ENCODE measurements around the gene ZEB2. TPM values are rescaled to one million over a fixed set of nuclear protein-coding genes. Genes with fewer than 3 reads are reported as not detected.

ZEB2 gene
- total and polyA plus RNA-seq, 2 of the 8 experiments (the other 6 are each of a cell fraction or from before 2014, with no cell fraction given): 0.38 TPM; not detected in 1

GRCh38 chr2:144356402-144356801 lies 163.5 kb downstream of the ZEB2 start:
- FAIRE-seq: no peak
- no peak overlapping the region for H3K4ac ChIP-seq (replicated peaks; ENCODE audit: insufficient read length, low read depth, low read length)
- WGBS, 2 experiments (ENCODE audit: extremely low coverage in 1 of 2, insufficient coverage in 1 of 2, insufficient read length in 1 of 2, insufficient replicate concordance in 2 of 2, low coverage in 1 of 2, low lambda C conversion rate in 2 of 2, missing lambda C conversion rate in 1 of 2): 82% methylated on average over 3 of the region's 3 CpGs; no CpG with 5 or more reads in 1 of the 2 experiments
- H2AK5ac ChIP-seq (ENCODE audit: low read depth, low read length): no peak overlapping the region
- H3K9ac ChIP-seq (replicated peaks in 1 of 4; ENCODE audit: extremely low read depth in 1 of 4, low read depth in 3 of 4, low read length in 3 of 4): no peak overlapping the region
- H2BK5ac ChIP-seq (ENCODE audit: low read depth, low read length): no peak overlapping the region
- no peak overlapping the region for H2BK120ac ChIP-seq (replicated peaks; ENCODE audit: low read depth, low read length)
- no peak overlapping the region for H2BK15ac ChIP-seq (ENCODE audit: low read length)
- no peaks in the 10 kb centered on the region for H4K20me1 ChIP-seq (replicated peaks in 1 of 2; ENCODE audit: control insufficient read depth in 1 of 2, insufficient read depth in 2 of 2, low read length in 2 of 2)
- no peak overlapping the region for H3K4me2 ChIP-seq (ENCODE audit: insufficient read depth in 1 of 2, low read depth in 2 of 2, low read length in 2 of 2)
- H4K5ac ChIP-seq (ENCODE audit: insufficient read length, low read depth, low read length): no peak overlapping the region
- no peak overlapping the region for H3K18ac ChIP-seq (ENCODE audit: extremely low read depth, low read length)
- H3K14ac ChIP-seq (ENCODE audit: insufficient read length): no peak overlapping the region
- H4K8ac ChIP-seq (ENCODE audit: extremely low read depth, insufficient read depth, low read length): no peak overlapping the region
- no peaks in the 10 kb centered on the region for H3K79me2 ChIP-seq (ENCODE audit: control insufficient read depth in 1 of 2, insufficient read depth in 2 of 2, low read length in 2 of 2)
- H3K36me3 ChIP-seq (ENCODE audit: control insufficient read depth in 2 of 4, insufficient read depth in 4 of 4, low read length in 3 of 4): no peaks in the 10 kb centered on the region
- no peaks in the 10 kb centered on the region for H3K9me3 ChIP-seq (ENCODE audit: insufficient read depth in 2 of 2, low read depth in 1 of 2, low read length in 1 of 2)
- H2AFZ ChIP-seq (ENCODE audit: low read length): no peak overlapping the region
- TF ChIP-seq BACH1 (IDR thresholded peaks at IDR 0.05; ENCODE audit: low read length) (no peak), TCF12 (IDR thresholded peaks at IDR 0.05; ENCODE audit: low read depth, low read length) (no peak), FOSL1 (IDR thresholded peaks at IDR 0.05; ENCODE audit: insufficient read depth, low read depth, low read length) (no peak), TAF1 (IDR thresholded peaks at IDR 0.05; ENCODE audit: low read depth, low read length) (no peak), JUND (IDR thresholded peaks at IDR 0.05; ENCODE audit: low read length) (no peak)
- H3K23me2 ChIP-seq (ENCODE audit: low read depth, low read length): no peaks in the 10 kb centered on the region
- H3K4me3 ChIP-seq (ENCODE audit: extremely low read depth in 1 of 4, insufficient read depth in 2 of 4, low read depth in 3 of 4, low read length in 4 of 4): no peak overlapping the region
- no peak overlapping the region for H4K91ac ChIP-seq (replicated peaks; ENCODE audit: insufficient read length, low read length)
- H3K56ac ChIP-seq (replicated peaks; ENCODE audit: insufficient read length, low read depth, low read length): no peak overlapping the region
- peaks cover 0 to 6% (median 0%) of the 10 kb centered on the region in 4 experiments; a peak in 1 of 7 replicates for H3K4me1 ChIP-seq (replicated peaks in 1 of 4; ENCODE audit: control insufficient read depth in 3 of 4, insufficient read depth in 4 of 4, low read length in 3 of 4)
- no peak overlapping the region for H3K27ac ChIP-seq (ENCODE audit: low read depth, low read length)
- no peak for DNase-seq (ENCODE audit: low read depth in 1 of 2, low spot score in 2 of 2)
- H3K27me3 ChIP-seq (replicated peaks in 1 of 4; ENCODE audit: control insufficient read depth in 3 of 4, extremely low read depth in 1 of 4, insufficient read depth in 3 of 4, low read length in 3 of 4): no peaks in the 10 kb centered on the region
- no peak overlapping the region for H2BK20ac ChIP-seq (ENCODE audit: low read length)
- POLR2A ChIA-PET (ENCODE audit: partially characterized antibody): no interaction called here
- CTCF ChIA-PET (ENCODE audit: partially characterized antibody): interaction anchor here (1.3 kb wide), 1 partner anchor 15 kb away, joined by 7 read pairs; no protein-coding TSS in a partner anchor
- H3K23ac ChIP-seq (ENCODE audit: insufficient read length): no peak overlapping the region
- no peak overlapping the region for H2BK12ac ChIP-seq (ENCODE audit: low read depth, low read length)
- H3K79me1 ChIP-seq (ENCODE audit: low read depth, low read length): no peaks in the 10 kb centered on the region
